DOHH2 (cell line): ENCODE results near the gene FNDC3B.

Experiments used
- CTCF ChIP-seq: fragments of 200-600 bp; sonication (generic); IDR thresholded peaks from one replicate; pipeline ENCODE4 v1.5.1; 2014; ENCODE audit warnings: antibody characterized with exemption, mild to moderate bottlenecking, low read depth, low read length; ENCODE audit not compliant: poor library complexity, severe bottlenecking
- EZH2phosphoT487 ChIP-seq: fragments of 200-600 bp; sonication (generic); IDR thresholded peaks from 2 replicates; pipeline ENCODE4 v1.6.1; 2017; ENCODE audit warnings: borderline replicate concordance, mild to moderate bottlenecking, antibody characterized with exemption, low read length, moderate library complexity, mixed read lengths

GRCh38 chr3:172371544-172371943, 332.2 kb downstream of the FNDC3B start:
- TF ChIP-seq CTCF (no peak), EZH2phosphoT487 (no peak)
